ENCODE results near the gene ACAP3.

ACAP3 gene

GRCh38 chr1:1313500-1314236 lies 5.9 kb upstream of the ACAP3 start:
- Histone ChIP-seq H3K36me3 (peaks cover 81% of the 10 kb centered on the region), H3K4me1 (ENCODE audit: control insufficient read depth in 1 of 2, insufficient read depth in 1 of 2, low read depth in 1 of 2, low read length in 1 of 2) (peaks cover 9 to 10% of the 10 kb centered on the region in 2 experiments), H3K27ac (no peak overlapping the region), H3K4me3 (ENCODE audit: low read depth in 1 of 2, low read length in 1 of 2) (no peak overlapping the region), H3K9me3 (no peaks in the 10 kb centered on the region), H3K27me3 (peaks cover 4% of the 10 kb centered on the region)
- TF ChIP-seq CTCF (IDR thresholded peaks at IDR 0.05): no peak

GRCh38 chr1:1312450-1313314 lies 5.0 kb upstream of the ACAP3 start:
- Histone ChIP-seq H3K27me3 (peaks cover 4% of the 10 kb centered on the region), H3K36me3 (peaks cover 71% of the 10 kb centered on the region), H3K27ac (no peak overlapping the region), H3K4me1 (ENCODE audit: control insufficient read depth in 1 of 2, insufficient read depth in 1 of 2, low read depth in 1 of 2, low read length in 1 of 2) (peaks cover 9 to 12% of the 10 kb centered on the region in 2 experiments), H3K4me3 (ENCODE audit: low read depth in 1 of 2, low read length in 1 of 2) (no peak overlapping the region), H3K9me3 (no peaks in the 10 kb centered on the region)
- TF ChIP-seq CTCF (IDR thresholded peaks at IDR 0.05): no peak

GRCh38 chr1:1311107-1312104 lies 3.7 kb upstream of the ACAP3 start:
- Histone ChIP-seq H3K9me3 (no peaks in the 10 kb centered on the region), H3K27me3 (peaks cover 4% of the 10 kb centered on the region), H3K4me1 (ENCODE audit: control insufficient read depth in 1 of 2, insufficient read depth in 1 of 2, low read depth in 1 of 2, low read length in 1 of 2) (peaks cover 19 to 22% of the 10 kb centered on the region in 2 experiments), H3K36me3 (peaks cover 64% of the 10 kb centered on the region), H3K4me3 (ENCODE audit: low read depth in 1 of 2, low read length in 1 of 2) (no peak overlapping the region), H3K27ac (no peak overlapping the region)
- TF ChIP-seq CTCF (IDR thresholded peaks at IDR 0.05): no peak

- peaks cover 4% of the 10 kb centered on the region for H3K27me3 ChIP-seq
- H3K4me1 ChIP-seq (ENCODE audit: control insufficient read depth in 1 of 2, insufficient read depth in 1 of 2, low read depth in 1 of 2, low read length in 1 of 2): peaks cover 28 to 31% of the 10 kb centered on the region in 2 experiments
- H3K36me3 ChIP-seq: peaks cover 56% of the 10 kb centered on the region
- H3K27ac ChIP-seq: no peak overlapping the region
- H3K4me3 ChIP-seq (ENCODE audit: low read depth in 1 of 2, low read length in 1 of 2): no peak overlapping the region
- TF ChIP-seq CTCF (IDR thresholded peaks at IDR 0.05): no peak
- H3K9me3 ChIP-seq: no peaks in the 10 kb centered on the region
Observed at GRCh38 chr1:1310476-1311053, 2.8 kb upstream of the ACAP3 start.

GRCh38 chr1:1310109-1310385 lies 2.3 kb upstream of the ACAP3 start:
- Histone ChIP-seq H3K27me3 (peaks cover 4% of the 10 kb centered on the region), H3K4me3 (ENCODE audit: low read depth in 1 of 2, low read length in 1 of 2) (no peak overlapping the region), H3K27ac (no peak overlapping the region), H3K9me3 (no peaks in the 10 kb centered on the region), H3K4me1 (ENCODE audit: control insufficient read depth in 1 of 2, insufficient read depth in 1 of 2, low read depth in 1 of 2, low read length in 1 of 2) (peaks cover 33 to 36% of the 10 kb centered on the region in 2 experiments), H3K36me3 (peaks cover 53% of the 10 kb centered on the region)
- no peak for TF ChIP-seq CTCF (IDR thresholded peaks at IDR 0.05)
